Mammary epithelial cell (primary cell): Measurements from ENCODE around the gene RBPJ.
"Not testable (repeated sequence)": the region's sequence is repeated elsewhere in the genome, so short reads cannot be mapped to it uniquely, and the experiment has no call there.

Experiments
- EZH2 ChIP-seq: IDR thresholded peaks from 2 replicates; pipeline ENCODE4 v1.6.1; 2012; ENCODE audit warnings: low read length, inconsistent platforms, borderline replicate concordance
- TF ChIP-seq, protein P1 (sequence below), 2 donors: IDR thresholded peaks in 1 of 2; conservative IDR thresholded peaks in 1 of 2; 2 replicates each; pipeline ENCODE4 v1.5.1; 2011 to 2012; ENCODE audit warnings: inconsistent platforms in 2 of 2, low read length in 2 of 2, mild to moderate bottlenecking in 2 of 2, control low read depth in 1 of 2, low read depth in 1 of 2; ENCODE audit not compliant: insufficient read depth in 1 of 2; ENCODE audit errors: extremely low read depth in 1 of 2

DNA sequence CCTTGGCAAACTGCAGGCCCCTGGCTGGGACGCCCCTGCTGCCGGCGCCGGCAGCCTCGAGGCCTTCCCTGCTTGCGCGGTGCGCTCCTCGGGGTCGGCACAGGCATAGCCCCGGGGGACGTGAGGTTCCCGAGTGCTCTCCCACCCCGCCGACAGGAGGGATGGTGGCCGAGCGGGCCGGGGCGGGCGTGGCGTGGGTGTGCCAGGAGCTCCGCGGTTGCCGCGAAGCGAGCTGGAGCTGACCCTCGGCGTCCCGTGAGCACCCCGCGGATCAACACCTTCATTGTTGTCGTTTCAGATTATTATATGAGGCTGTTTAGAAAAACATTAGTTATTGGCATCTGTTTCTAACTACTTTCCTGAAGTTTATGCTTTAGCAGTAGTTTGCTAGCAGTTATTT is 38.7 kb downstream of the RBPJ start:
- not testable (repeated sequence) for TF ChIP-seq EZH2
- TF ChIP-seq, protein P1, sequence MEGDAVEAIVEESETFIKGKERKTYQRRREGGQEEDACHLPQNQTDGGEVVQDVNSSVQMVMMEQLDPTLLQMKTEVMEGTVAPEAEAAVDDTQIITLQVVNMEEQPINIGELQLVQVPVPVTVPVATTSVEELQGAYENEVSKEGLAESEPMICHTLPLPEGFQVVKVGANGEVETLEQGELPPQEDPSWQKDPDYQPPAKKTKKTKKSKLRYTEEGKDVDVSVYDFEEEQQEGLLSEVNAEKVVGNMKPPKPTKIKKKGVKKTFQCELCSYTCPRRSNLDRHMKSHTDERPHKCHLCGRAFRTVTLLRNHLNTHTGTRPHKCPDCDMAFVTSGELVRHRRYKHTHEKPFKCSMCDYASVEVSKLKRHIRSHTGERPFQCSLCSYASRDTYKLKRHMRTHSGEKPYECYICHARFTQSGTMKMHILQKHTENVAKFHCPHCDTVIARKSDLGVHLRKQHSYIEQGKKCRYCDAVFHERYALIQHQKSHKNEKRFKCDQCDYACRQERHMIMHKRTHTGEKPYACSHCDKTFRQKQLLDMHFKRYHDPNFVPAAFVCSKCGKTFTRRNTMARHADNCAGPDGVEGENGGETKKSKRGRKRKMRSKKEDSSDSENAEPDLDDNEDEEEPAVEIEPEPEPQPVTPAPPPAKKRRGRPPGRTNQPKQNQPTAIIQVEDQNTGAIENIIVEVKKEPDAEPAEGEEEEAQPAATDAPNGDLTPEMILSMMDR (conservative IDR thresholded peaks at IDR 0.05 in 1 of 2, IDR thresholded peaks at IDR 0.05 in 1 of 2; ENCODE audit: extremely low read depth in 1 of 2, insufficient read depth in 1 of 2, low read depth in 1 of 2, low read length in 2 of 2), result not testable (repeated sequence)
